ENCODE data around the gene RP9.
A peak's percentile ranks its signal among the peaks of the same experiment; 100 is the strongest.

RP9 gene

GRCh38 chr7:33111614-33112013, 2.4 kb upstream of the RP9 start:
- no peak for DNase-seq

GRCh38 chr7:33109758-33110238, 594 bp upstream of the RP9 start:
- Histone ChIP-seq H3K79me2 (ENCODE audit: control insufficient read depth, insufficient read depth, low read length) (peaks cover 3% of the 10 kb centered on the region), H2BK120ac (ENCODE audit: low read depth, low read length) (no peak overlapping the region), H2BK15ac (replicated peaks; ENCODE audit: low read depth) (no peak overlapping the region), H3K56ac (ENCODE audit: low read length) (peak overlapping the region; percentile 66), H3K79me1 (ENCODE audit: low read length) (peaks cover 5% of the 10 kb centered on the region), H3K36me3 (ENCODE audit: control insufficient read depth, insufficient read depth, low read length) (no peaks in the 10 kb centered on the region), H3K27me3 (ENCODE audit: insufficient read depth, low read length, poor library complexity) (no peaks in the 10 kb centered on the region), H3K4ac (ENCODE audit: low read depth, low read length) (no peak overlapping the region), H3K9ac (ENCODE audit: low read length) (no peak overlapping the region), H3K27ac (ENCODE audit: low read depth, low read length) (no peak overlapping the region), H2BK5ac (ENCODE audit: low read length) (no peak overlapping the region), H4K5ac (ENCODE audit: low read length) (no peak overlapping the region), H2AK5ac (ENCODE audit: low read length) (no peak overlapping the region), H3K4me3 (ENCODE audit: low read length) (no peak overlapping the region), H3K4me2 (ENCODE audit: low read length) (peak overlapping the region; percentile 8), H3K18ac (ENCODE audit: low read length) (no peak overlapping the region), H3K4me1 (ENCODE audit: control insufficient read depth, low read depth, low read length) (no peaks in the 10 kb centered on the region), H4K8ac (ENCODE audit: low read depth, low read length) (no peak overlapping the region), H3K23ac (ENCODE audit: low read length) (no peak overlapping the region)
- WGBS (ENCODE audit: extremely low coverage, insufficient coverage, low lambda C conversion rate): no CpG with 5 or more reads among the region's 11 CpGs
- no peak for DNase-seq

More at GRCh38 chr7:33111614-33112013, 2.4 kb upstream of the RP9 start:
- Histone ChIP-seq H3K4me3 (ENCODE audit: low read length) (no peak overlapping the region), H2AK5ac (ENCODE audit: low read length) (no peak overlapping the region), H3K9ac (ENCODE audit: low read length) (no peak overlapping the region), H3K18ac (ENCODE audit: low read length) (no peak overlapping the region), H3K27ac (ENCODE audit: low read depth, low read length) (no peak overlapping the region), H4K8ac (ENCODE audit: low read depth, low read length) (no peak overlapping the region), H3K4me1 (ENCODE audit: control insufficient read depth, low read depth, low read length) (no peaks in the 10 kb centered on the region), H2BK120ac (ENCODE audit: low read depth, low read length) (no peak overlapping the region), H3K4me2 (ENCODE audit: low read length) (no peak overlapping the region), H3K23ac (ENCODE audit: low read length) (no peak overlapping the region), H3K4ac (ENCODE audit: low read depth, low read length) (no peak overlapping the region), H3K79me1 (ENCODE audit: low read length) (no peaks in the 10 kb centered on the region), H3K36me3 (ENCODE audit: control insufficient read depth, insufficient read depth, low read length) (no peaks in the 10 kb centered on the region), H3K27me3 (ENCODE audit: insufficient read depth, low read length, poor library complexity) (no peaks in the 10 kb centered on the region), H4K5ac (ENCODE audit: low read length) (no peak overlapping the region), H2BK15ac (replicated peaks; ENCODE audit: low read depth) (no peak overlapping the region), H2BK5ac (ENCODE audit: low read length) (no peak overlapping the region), H3K79me2 (ENCODE audit: control insufficient read depth, insufficient read depth, low read length) (no peaks in the 10 kb centered on the region), H3K56ac (ENCODE audit: low read length) (no peak overlapping the region)
- no CpG with 5 or more reads among the region's 3 CpGs for WGBS (ENCODE audit: extremely low coverage, insufficient coverage, low lambda C conversion rate)

- Histone ChIP-seq H3K9ac (ENCODE audit: low read length) (peak overlapping the region; percentile 93), H2BK120ac (ENCODE audit: low read depth, low read length) (no peak overlapping the region), H3K27ac (ENCODE audit: low read depth, low read length) (peak overlapping the region; percentile 47), H3K4ac (ENCODE audit: low read depth, low read length) (peak overlapping the region; percentile 58), H2BK15ac (replicated peaks; ENCODE audit: low read depth) (no peak overlapping the region), H3K36me3 (ENCODE audit: control insufficient read depth, insufficient read depth, low read length) (no peaks in the 10 kb centered on the region), H3K79me1 (ENCODE audit: low read length) (peaks cover 5% of the 10 kb centered on the region), H4K5ac (ENCODE audit: low read length) (no peak overlapping the region), H3K79me2 (ENCODE audit: control insufficient read depth, insufficient read depth, low read length) (peaks cover 3% of the 10 kb centered on the region), H2AK5ac (ENCODE audit: low read length) (no peak overlapping the region), H3K4me2 (ENCODE audit: low read length) (peak overlapping the region; percentile 54), H3K27me3 (ENCODE audit: insufficient read depth, low read length, poor library complexity) (no peaks in the 10 kb centered on the region), H2BK5ac (ENCODE audit: low read length) (no peak overlapping the region), H3K18ac (ENCODE audit: low read length) (peak overlapping the region; percentile 86), H3K56ac (ENCODE audit: low read length) (peak overlapping the region; percentile 97), H4K8ac (ENCODE audit: low read depth, low read length) (no peak overlapping the region), H3K23ac (ENCODE audit: low read length) (no peak overlapping the region), H3K4me1 (ENCODE audit: control insufficient read depth, low read depth, low read length) (no peaks in the 10 kb centered on the region), H3K4me3 (ENCODE audit: low read length) (peak overlapping the region; percentile 82)
- no peak for DNase-seq
- no CpG with 5 or more reads among the region's 10 CpGs for WGBS (ENCODE audit: extremely low coverage, insufficient coverage, low lambda C conversion rate)
Observed at GRCh38 chr7:33108554-33109004, 625 bp downstream of the RP9 start.

DNA sequence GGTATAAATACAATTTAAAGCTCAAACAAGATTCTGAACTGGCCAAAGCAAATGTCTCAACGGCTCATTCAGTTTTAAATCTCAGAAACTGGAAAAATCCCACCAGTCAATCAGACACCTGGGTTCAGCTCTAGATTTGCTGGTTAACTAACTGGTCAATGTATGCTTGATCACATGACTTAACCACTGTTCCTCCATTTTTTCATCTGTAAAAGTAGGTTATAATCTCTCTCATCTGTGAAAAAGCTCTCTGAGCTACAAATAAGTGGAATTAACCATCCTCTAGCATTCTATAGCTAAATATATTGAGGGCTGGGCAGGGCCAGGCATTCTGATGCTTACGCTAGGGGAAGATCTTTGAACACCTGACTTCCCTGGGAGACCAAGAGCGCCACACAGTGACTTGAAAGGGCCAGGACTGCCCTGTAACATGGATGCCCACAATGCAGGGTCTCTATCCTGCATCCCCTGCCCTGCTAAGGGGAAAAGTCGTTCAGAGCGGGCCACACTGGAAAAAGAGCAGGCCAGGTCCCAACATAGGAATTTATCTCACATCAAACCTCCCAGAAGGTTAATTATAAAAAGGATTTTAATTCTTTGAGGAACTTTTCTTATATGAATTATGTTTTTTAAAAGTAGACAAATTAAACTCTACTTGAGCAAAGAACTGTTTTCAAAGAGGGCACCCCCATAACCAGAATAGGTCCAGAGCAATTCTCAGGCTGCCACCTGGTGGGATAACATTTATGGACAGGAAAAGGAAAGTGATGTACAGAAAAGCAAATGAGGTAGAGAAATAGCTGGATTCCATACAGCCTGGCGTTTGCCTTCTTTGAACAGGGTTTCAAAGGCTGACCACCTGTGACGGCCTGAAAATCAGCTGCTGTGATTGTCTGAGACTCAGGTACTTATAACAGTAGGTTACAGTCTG, 1.8 kb downstream of the RP9 start:
- no peak overlapping the region for H2BK120ac ChIP-seq (ENCODE audit: low read depth, low read length)
- DNase-seq: peak; percentile 84
- H3K36me3 ChIP-seq (ENCODE audit: control insufficient read depth, insufficient read depth, low read length): no peaks in the 10 kb centered on the region
- no peak overlapping the region for H3K9ac ChIP-seq (ENCODE audit: low read length)
- no peak overlapping the region for H2AK5ac ChIP-seq (ENCODE audit: low read length)
- no peak overlapping the region for H3K4ac ChIP-seq (ENCODE audit: low read depth, low read length)
- H4K5ac ChIP-seq (ENCODE audit: low read length): no peak overlapping the region
- no CpG with 5 or more reads among the region's 7 CpGs for WGBS (ENCODE audit: extremely low coverage, insufficient coverage, low lambda C conversion rate)
- no peaks in the 10 kb centered on the region for H3K27me3 ChIP-seq (ENCODE audit: insufficient read depth, low read length, poor library complexity)
- no peak overlapping the region for H3K18ac ChIP-seq (ENCODE audit: low read length)
- H2BK15ac ChIP-seq (replicated peaks; ENCODE audit: low read depth): no peak overlapping the region
- no peak overlapping the region for H4K8ac ChIP-seq (ENCODE audit: low read depth, low read length)
- H3K79me2 ChIP-seq (ENCODE audit: control insufficient read depth, insufficient read depth, low read length): peaks cover 3% of the 10 kb centered on the region
- no peaks in the 10 kb centered on the region for H3K4me1 ChIP-seq (ENCODE audit: control insufficient read depth, low read depth, low read length)
- H3K56ac ChIP-seq (ENCODE audit: low read length): no peak overlapping the region
- H3K4me2 ChIP-seq (ENCODE audit: low read length): no peak overlapping the region
- no peak overlapping the region for H2BK5ac ChIP-seq (ENCODE audit: low read length)
- H3K79me1 ChIP-seq (ENCODE audit: low read length): peaks cover 7% of the 10 kb centered on the region
- H3K23ac ChIP-seq (ENCODE audit: low read length): no peak overlapping the region
- H3K4me3 ChIP-seq (ENCODE audit: low read length): no peak overlapping the region
- no peak overlapping the region for H3K27ac ChIP-seq (ENCODE audit: low read depth, low read length)

DNA sequence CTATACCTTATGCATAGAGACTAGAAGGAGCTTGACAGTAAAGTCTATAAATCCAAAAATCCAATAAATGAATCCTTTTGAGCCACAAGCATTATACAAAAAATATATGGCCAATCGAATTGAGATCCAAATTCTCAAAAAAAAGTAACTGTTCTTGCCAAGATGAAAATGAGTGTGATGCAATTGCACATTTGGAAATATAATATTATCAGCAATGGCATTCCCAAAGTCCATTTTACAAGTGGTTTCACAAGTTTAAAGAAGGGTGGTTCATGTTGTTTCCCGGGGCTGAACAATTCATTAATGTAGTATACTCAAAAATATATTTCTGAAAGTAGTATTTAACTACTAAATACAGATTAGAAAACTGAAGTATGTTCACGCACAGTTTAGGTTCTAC, 7.3 kb downstream of the RP9 start:
- no peak overlapping the region for H3K4me3 ChIP-seq (ENCODE audit: low read length)
- H3K79me1 ChIP-seq (ENCODE audit: low read length): peaks cover 7% of the 10 kb centered on the region
- no peak overlapping the region for H3K4ac ChIP-seq (ENCODE audit: low read depth, low read length)
- no peak overlapping the region for H3K18ac ChIP-seq (ENCODE audit: low read length)
- no CpG with 5 or more reads among the region's 3 CpGs for WGBS (ENCODE audit: extremely low coverage, insufficient coverage, low lambda C conversion rate)
- H3K27ac ChIP-seq (ENCODE audit: low read depth, low read length): no peak overlapping the region
- no peaks in the 10 kb centered on the region for H3K27me3 ChIP-seq (ENCODE audit: insufficient read depth, low read length, poor library complexity)
- H3K4me1 ChIP-seq (ENCODE audit: control insufficient read depth, low read depth, low read length): no peaks in the 10 kb centered on the region
- H3K36me3 ChIP-seq (ENCODE audit: control insufficient read depth, insufficient read depth, low read length): peaks cover 10% of the 10 kb centered on the region
- H3K23ac ChIP-seq (ENCODE audit: low read length): no peak overlapping the region
- no peak overlapping the region for H4K8ac ChIP-seq (ENCODE audit: low read depth, low read length)
- no peak overlapping the region for H3K9ac ChIP-seq (ENCODE audit: low read length)
- no peak for DNase-seq
- H2AK5ac ChIP-seq (ENCODE audit: low read length): no peak overlapping the region
- H3K56ac ChIP-seq (ENCODE audit: low read length): no peak overlapping the region
- H3K4me2 ChIP-seq (ENCODE audit: low read length): no peak overlapping the region
- H3K79me2 ChIP-seq (ENCODE audit: control insufficient read depth, insufficient read depth, low read length): peaks cover 3% of the 10 kb centered on the region
- no peak overlapping the region for H2BK120ac ChIP-seq (ENCODE audit: low read depth, low read length)
- no peak overlapping the region for H4K5ac ChIP-seq (ENCODE audit: low read length)
- no peak overlapping the region for H2BK5ac ChIP-seq (ENCODE audit: low read length)
- no peak overlapping the region for H2BK15ac ChIP-seq (replicated peaks; ENCODE audit: low read depth)

All from mesendoderm (in vitro differentiated cells).